ENCODE measurements around the gene RAP1GAP. TPM values are rescaled to one million over a fixed set of nuclear protein-coding genes. Genes with fewer than 3 reads are reported as not detected.

The RAP1GAP gene
- total and polyA plus RNA-seq, 9 of the 15 experiments (the other 6 are each of a cell fraction or from before 2014, with no cell fraction given) = 0.29 to 30.2 (median 19.2) TPM

GRCh38 chr1:21639594-21640041 lies 29.5 kb downstream of the RAP1GAP start (continued):
- TF ChIP-seq TSHZ1 (CRISPR knock-in tag; IDR thresholded peaks at IDR 0.05) (no peak), ZBTB5 (IDR thresholded peaks at IDR 0.05) (no peak), FOXJ2 (tag; IDR thresholded peaks at IDR 0.05) (no peak), HNRNPL (IDR thresholded peaks at IDR 0.05; ENCODE audit: low read depth, low read length) (no peak), CBFA2T3 (IDR thresholded peaks at IDR 0.05) (0 out of 2 replicates have a peak, but pooled peaks have one; percentile 16), FOS (IDR thresholded peaks at IDR 0.05; ENCODE audit: extremely low read depth, insufficient read length) (no peak), ZNF431 (CRISPR knock-in tag; IDR thresholded peaks at IDR 0.05) (no peak), GATAD2A (IDR thresholded peaks at IDR 0.05) (peak; percentile 67; the same call in 1 of the 2 replicates), RBM25 (IDR thresholded peaks at IDR 0.05; ENCODE audit: low read depth, low read length, severe bottlenecking) (no peak), ATF3 (IDR thresholded peaks at IDR 0.05) (peak; percentile 45; the same call in 1 of the 2 replicates), ATF3 (CRISPR knock-in tag; conservative IDR thresholded peaks at IDR 0.05) (no peak), EHMT2 (IDR thresholded peaks at IDR 0.05) (no peak), ZNF124 (CRISPR knock-in tag; IDR thresholded peaks at IDR 0.05) (no peak), ZBTB7A (IDR thresholded peaks at IDR 0.05; ENCODE audit: borderline replicate concordance, control insufficient read depth, low read depth, low read length) (peak; percentile 50; the same call in 1 of the 2 replicates), TEAD4 (IDR thresholded peaks at IDR 0.05; ENCODE audit: low read length) (no peak), TEAD4 (CRISPR knock-in tag; IDR thresholded peaks at IDR 0.05; ENCODE audit: borderline replicate concordance) (no peak), MAFG (tag; conservative IDR thresholded peaks at IDR 0.05) (no peak), CREB3 (tag; conservative IDR thresholded peaks at IDR 0.05; ENCODE audit: low read depth) (no peak), ZNF639 (CRISPR knock-in tag; conservative IDR thresholded peaks at IDR 0.05 in 1 of 2, IDR thresholded peaks at IDR 0.05 in 1 of 2) (no peak), SAP30 (IDR thresholded peaks at IDR 0.05; ENCODE audit: borderline replicate concordance, insufficient read depth, low read depth, low read length, poor library complexity, severe bottlenecking) (peak; percentile 28)

Measured in K562 (cell line).